Neutrophil (primary cell): ENCODE measurements around the gene ATP1A2.

Source experiments
- H3K27ac ChIP-seq: fragments of 200-600 bp; sonication (generic); 2 replicates; pipeline ENCODE4 v1.5.1; 2016; ENCODE audit warnings: mild to moderate bottlenecking, moderate library complexity
- H3K27me3 ChIP-seq: fragments of 200-600 bp; sonication (generic); 2 replicates; pipeline ENCODE4 v1.6.0; 2016; ENCODE audit warnings: mild to moderate bottlenecking
- H3K36me3 ChIP-seq: fragments of 200-600 bp; sonication (generic); 2 replicates; pipeline ENCODE4 v1.5.1; 2017
- H3K4me1 ChIP-seq, 2 experiments: fragments of 200-600 bp in 1 of 2; sonication (generic) in 1 of 2; 1 replicate in 1 of 2; 2 replicates in 1 of 2; pipeline versions ENCODE4 v1.5.1 to v1.6.1; 2013 to 2016; ENCODE audit warnings: low read depth in 1 of 2, low read length in 1 of 2, mild to moderate bottlenecking in 1 of 2, moderate library complexity in 1 of 2; ENCODE audit not compliant: control insufficient read depth in 1 of 2, insufficient read depth in 1 of 2
- H3K4me3 ChIP-seq, 2 experiments: fragments of 200-600 bp in 1 of 2; sonication (generic) in 1 of 2; 1 replicate in 1 of 2; 2 replicates in 1 of 2; pipeline ENCODE4 v1.5.1; 2013 to 2016; ENCODE audit warnings: low read depth in 1 of 2, low read length in 1 of 2, mild to moderate bottlenecking in 1 of 2, moderate library complexity in 1 of 2
- H3K9me3 ChIP-seq: fragments of 200-600 bp; sonication (generic); 2 replicates; pipeline ENCODE4 v1.5.1; 2016
- TF ChIP-seq, protein P1 (sequence below): fragments of 200-600 bp; sonication (generic); IDR thresholded peaks from 2 replicates; pipeline ENCODE4 v1.5.1; 2016; ENCODE audit warnings: antibody characterized with exemption

ATP1A2 gene

DNA sequence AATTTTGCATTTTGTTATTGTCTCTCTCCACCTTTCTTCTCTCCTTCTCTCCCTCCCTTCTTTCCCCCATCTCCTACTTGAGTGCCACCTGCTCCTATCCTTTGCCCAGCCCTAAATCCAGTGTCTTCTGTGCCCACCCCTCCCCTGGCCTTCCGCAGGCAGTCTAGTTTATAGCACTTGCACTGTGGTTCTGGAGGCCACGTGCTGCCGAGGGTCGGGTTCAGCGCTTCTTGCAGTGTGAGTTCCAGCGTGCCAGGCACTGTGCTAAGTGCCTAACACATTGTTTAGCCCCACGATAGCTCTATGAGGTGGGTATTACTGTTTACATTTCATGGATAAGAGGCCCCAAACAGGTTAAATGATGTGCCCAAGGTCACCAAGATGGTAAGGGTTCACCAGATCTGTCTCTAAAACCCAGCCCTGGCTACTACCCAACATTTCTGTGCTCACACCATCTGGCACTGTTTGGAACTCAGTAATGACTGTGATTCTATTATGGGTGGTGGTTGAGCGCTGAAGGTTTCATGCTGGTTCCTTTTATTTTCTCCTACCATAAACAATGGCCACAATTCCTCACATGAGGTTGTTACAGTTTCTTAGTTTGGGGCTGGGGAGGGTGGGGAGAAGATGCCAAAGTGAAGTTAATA is 21.8 kb downstream of the ATP1A2 start:
- Histone ChIP-seq H3K27ac (no peak overlapping the region), H3K4me1 (no peaks in the 10 kb centered on the region), H3K9me3 (no peaks in the 10 kb centered on the region), H3K4me3 (no peak overlapping the region), H3K36me3 (no peaks in the 10 kb centered on the region), H3K27me3 (no peaks in the 10 kb centered on the region)
- TF ChIP-seq, protein P1, sequence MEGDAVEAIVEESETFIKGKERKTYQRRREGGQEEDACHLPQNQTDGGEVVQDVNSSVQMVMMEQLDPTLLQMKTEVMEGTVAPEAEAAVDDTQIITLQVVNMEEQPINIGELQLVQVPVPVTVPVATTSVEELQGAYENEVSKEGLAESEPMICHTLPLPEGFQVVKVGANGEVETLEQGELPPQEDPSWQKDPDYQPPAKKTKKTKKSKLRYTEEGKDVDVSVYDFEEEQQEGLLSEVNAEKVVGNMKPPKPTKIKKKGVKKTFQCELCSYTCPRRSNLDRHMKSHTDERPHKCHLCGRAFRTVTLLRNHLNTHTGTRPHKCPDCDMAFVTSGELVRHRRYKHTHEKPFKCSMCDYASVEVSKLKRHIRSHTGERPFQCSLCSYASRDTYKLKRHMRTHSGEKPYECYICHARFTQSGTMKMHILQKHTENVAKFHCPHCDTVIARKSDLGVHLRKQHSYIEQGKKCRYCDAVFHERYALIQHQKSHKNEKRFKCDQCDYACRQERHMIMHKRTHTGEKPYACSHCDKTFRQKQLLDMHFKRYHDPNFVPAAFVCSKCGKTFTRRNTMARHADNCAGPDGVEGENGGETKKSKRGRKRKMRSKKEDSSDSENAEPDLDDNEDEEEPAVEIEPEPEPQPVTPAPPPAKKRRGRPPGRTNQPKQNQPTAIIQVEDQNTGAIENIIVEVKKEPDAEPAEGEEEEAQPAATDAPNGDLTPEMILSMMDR = no peak

- Histone ChIP-seq H3K9me3 (no peaks in the 10 kb centered on the region), H3K36me3 (no peaks in the 10 kb centered on the region), H3K4me3 (no peak overlapping the region), H3K27me3 (no peaks in the 10 kb centered on the region), H3K27ac (no peak overlapping the region), H3K4me1 (no peaks in the 10 kb centered on the region)
- TF ChIP-seq, protein P1 = no peak
These were observed 24.3 kb downstream of the ATP1A2 start for GRCh38 chr1:160139840-160140239.

DNA sequence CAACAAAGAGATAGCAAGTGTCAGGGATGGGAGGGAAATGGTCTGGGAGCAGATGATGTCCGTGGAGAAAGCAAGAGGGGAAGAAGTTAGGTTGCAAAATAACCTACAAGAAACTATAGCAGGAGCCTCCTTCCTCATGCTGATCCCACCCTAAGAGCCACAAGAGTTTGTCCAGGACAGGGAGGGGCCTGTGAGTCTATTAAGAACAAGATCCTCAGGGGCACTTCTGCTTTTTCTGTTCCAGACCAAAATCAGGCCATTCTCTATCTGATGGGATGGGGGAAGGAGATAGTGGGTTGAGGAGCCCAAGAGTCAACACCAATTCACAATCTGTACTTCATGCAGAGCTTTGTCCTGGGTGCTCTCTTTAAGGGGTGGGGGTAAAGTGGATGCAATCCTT is 28.1 kb downstream of the ATP1A2 start:
- Histone ChIP-seq H3K27me3 (no peaks in the 10 kb centered on the region), H3K36me3 (no peaks in the 10 kb centered on the region), H3K9me3 (no peaks in the 10 kb centered on the region), H3K4me3 (no peak overlapping the region), H3K4me1 (no peaks in the 10 kb centered on the region), H3K27ac (no peak overlapping the region)
- TF ChIP-seq, protein P1 = no peak

GRCh38 chr1:160144921-160145320 is 29.4 kb downstream of the ATP1A2 start:
- no peaks in the 10 kb centered on the region for H3K36me3 ChIP-seq
- H3K4me1 ChIP-seq = no peaks in the 10 kb centered on the region
- TF ChIP-seq, protein P1 = no peak
- H3K27me3 ChIP-seq = no peaks in the 10 kb centered on the region
- no peak overlapping the region for H3K27ac ChIP-seq
- H3K9me3 ChIP-seq = no peaks in the 10 kb centered on the region
- no peak overlapping the region for H3K4me3 ChIP-seq

DNA sequence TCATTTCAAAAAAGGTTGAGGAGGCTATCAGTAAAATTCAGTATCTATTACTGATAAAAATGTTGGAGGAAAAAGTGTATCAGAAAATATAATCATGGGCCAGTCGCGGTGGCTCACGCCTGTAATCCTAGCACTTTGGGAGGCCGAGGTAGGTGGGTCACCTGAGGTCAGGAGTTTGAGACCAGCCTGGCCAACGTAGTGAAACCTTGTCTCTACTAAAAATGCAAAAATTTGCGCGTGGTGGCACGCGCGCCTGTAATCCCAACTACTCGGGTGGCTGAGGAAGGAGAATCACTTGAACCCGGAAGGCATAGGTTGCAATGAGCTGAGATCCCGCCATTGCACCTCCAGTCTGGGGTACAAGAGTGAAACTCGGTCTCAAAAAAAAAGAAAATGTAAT is 30.5 kb downstream of the ATP1A2 start:
- H3K9me3 ChIP-seq = no peaks in the 10 kb centered on the region
- H3K4me3 ChIP-seq = no peak overlapping the region
- H3K27ac ChIP-seq = no peak overlapping the region
- H3K36me3 ChIP-seq = no peaks in the 10 kb centered on the region
- no peaks in the 10 kb centered on the region for H3K27me3 ChIP-seq
- TF ChIP-seq, protein P1 = no peak
- H3K4me1 ChIP-seq = no peaks in the 10 kb centered on the region
